Uterus (tissue), 2 donors: ENCODE results near the gene DNHD1.

Source experiments
- POLR2A ChIP-seq, 2 donors: fragments of 450-650 bp; IDR thresholded peaks; one replicate each; pipeline ENCODE4 v1.6.1; 2016; ENCODE audit warnings: antibody characterized with exemption in 2 of 2, mild to moderate bottlenecking in 1 of 2, moderate library complexity in 1 of 2
- TF ChIP-seq, protein P1 (sequence below), 4 experiments: fragments of 200-600 bp in 2 of 4; fragments of 450-650 bp in 2 of 4; sonication (generic) in 2 of 4; IDR thresholded peaks; one replicate each; pipeline ENCODE4 v1.5.1; 2016 to 2019; ENCODE audit warnings: antibody characterized with exemption in 4 of 4, mild to moderate bottlenecking in 2 of 4, moderate library complexity in 1 of 4

DNA sequence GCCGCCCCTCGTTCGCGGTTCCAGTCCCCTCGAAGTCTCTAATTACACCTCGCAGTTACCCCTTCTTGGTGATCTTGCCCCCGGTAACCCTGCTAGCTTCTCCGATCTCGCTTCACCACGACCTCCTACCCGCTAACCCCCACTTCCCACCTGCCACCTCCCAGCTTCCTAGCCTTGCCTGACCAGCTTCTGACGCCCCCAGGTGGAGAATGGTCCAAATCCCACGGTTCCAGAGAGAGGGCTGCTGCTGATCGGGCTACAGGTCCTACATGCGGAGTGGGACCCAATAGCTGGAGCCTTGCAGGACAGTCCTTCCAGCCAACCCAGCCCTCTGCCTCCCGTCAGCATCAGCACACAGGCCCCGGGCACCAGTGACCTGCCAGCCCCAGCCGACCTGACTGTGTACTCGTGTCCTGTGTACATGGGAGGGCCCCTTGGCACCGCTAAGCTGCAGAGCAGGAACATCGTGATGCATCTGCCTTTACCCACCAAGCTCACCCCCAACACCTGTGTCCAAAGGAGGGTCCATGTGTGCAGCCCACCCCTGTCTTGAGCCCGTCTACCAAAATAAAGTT lies 74.4 kb downstream of the DNHD1 start:
- TF ChIP-seq POLR2A (IDR thresholded peaks at IDR 0.05) = no peak
- TF ChIP-seq, protein P1, sequence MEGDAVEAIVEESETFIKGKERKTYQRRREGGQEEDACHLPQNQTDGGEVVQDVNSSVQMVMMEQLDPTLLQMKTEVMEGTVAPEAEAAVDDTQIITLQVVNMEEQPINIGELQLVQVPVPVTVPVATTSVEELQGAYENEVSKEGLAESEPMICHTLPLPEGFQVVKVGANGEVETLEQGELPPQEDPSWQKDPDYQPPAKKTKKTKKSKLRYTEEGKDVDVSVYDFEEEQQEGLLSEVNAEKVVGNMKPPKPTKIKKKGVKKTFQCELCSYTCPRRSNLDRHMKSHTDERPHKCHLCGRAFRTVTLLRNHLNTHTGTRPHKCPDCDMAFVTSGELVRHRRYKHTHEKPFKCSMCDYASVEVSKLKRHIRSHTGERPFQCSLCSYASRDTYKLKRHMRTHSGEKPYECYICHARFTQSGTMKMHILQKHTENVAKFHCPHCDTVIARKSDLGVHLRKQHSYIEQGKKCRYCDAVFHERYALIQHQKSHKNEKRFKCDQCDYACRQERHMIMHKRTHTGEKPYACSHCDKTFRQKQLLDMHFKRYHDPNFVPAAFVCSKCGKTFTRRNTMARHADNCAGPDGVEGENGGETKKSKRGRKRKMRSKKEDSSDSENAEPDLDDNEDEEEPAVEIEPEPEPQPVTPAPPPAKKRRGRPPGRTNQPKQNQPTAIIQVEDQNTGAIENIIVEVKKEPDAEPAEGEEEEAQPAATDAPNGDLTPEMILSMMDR (IDR thresholded peaks at IDR 0.05) = no peak
